GM12872 (cell line): ENCODE measurements around the gene KRTAP4-7.
"Not testable (repeated sequence)": the region's sequence is repeated elsewhere in the genome, so short reads cannot be mapped to it uniquely, and the experiment has no call there.

Source experiments
- CTCF ChIP-seq: IDR thresholded peaks from 3 replicates; pipeline ENCODE4 v1.5.1; 2011; ENCODE audit warnings: low read depth, mild to moderate bottlenecking, low read length, moderate library complexity; ENCODE audit not compliant: insufficient read depth

The KRTAP4-7 gene

GRCh38 chr17:41048441-41048840 is 35.5 kb upstream of the KRTAP4-7 start:
- no peak for TF ChIP-seq CTCF

GRCh38 chr17:41049110-41049509 is 34.8 kb upstream of the KRTAP4-7 start:
- no peak for TF ChIP-seq CTCF

GRCh38 chr17:41052566-41052965 is 31.4 kb upstream of the KRTAP4-7 start:
- no peak for TF ChIP-seq CTCF

GRCh38 chr17:41054025-41054424 is 29.9 kb upstream of the KRTAP4-7 start:
- no peak for TF ChIP-seq CTCF

GRCh38 chr17:41055130-41055529 is 28.8 kb upstream of the KRTAP4-7 start, which contains the start of gene KRTAP2-2:
Gene KRTAP2-2, minus strand, starts transcription at chr17:41055230. Its CDS starts 19 bp downstream, at chr17:41055211.
- not testable (repeated sequence) for TF ChIP-seq CTCF

GRCh38 chr17:41057547-41057946 is 26.4 kb upstream of the KRTAP4-7 start:
- no peak for TF ChIP-seq CTCF

- TF ChIP-seq CTCF: no peak
These were observed 25.2 kb upstream of the KRTAP4-7 start for GRCh38 chr17:41058741-41059140.
